ENCODE results near the gene COX7B2. TPM values are rescaled to one million over a fixed set of nuclear protein-coding genes. Genes with fewer than 3 reads are reported as not detected.

COX7B2 gene
- total RNA-seq, 1 experiment from 2014 or later, result not detected

DNA sequence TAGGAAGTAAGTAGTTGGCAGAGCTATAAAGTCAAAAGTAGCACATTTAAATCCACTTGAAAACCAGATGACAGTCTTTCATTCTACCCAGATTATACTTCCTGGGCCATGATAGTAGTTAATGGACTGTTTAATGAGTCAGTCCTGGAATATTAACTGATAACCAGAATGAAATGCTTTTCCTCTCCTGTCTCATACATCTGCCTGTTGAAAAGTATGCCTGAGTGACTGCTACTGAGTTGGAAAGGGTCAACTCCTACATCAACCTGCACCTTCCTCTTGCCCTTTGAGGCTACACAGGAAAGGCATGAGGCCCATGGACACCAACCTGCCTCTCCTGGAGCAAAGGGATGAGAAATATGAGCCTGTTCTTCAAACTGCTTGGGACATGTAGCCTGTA is 36.0 kb upstream of the COX7B2 start:
- no peaks in the 10 kb centered on the region for H3K4me1 ChIP-seq (ENCODE audit: control insufficient read depth in 1 of 2, insufficient read depth in 2 of 2, low read length in 2 of 2)
- H3K9me3 ChIP-seq (ENCODE audit: control insufficient read depth in 1 of 2, insufficient read depth in 1 of 2, low read depth in 1 of 2, low read length in 2 of 2), result no peaks in the 10 kb centered on the region
- H3K4me3 ChIP-seq (replicated peaks in 1 of 2; ENCODE audit: low read depth in 1 of 2, low read length in 2 of 2), result no peak overlapping the region
- TF ChIP-seq, protein P1, sequence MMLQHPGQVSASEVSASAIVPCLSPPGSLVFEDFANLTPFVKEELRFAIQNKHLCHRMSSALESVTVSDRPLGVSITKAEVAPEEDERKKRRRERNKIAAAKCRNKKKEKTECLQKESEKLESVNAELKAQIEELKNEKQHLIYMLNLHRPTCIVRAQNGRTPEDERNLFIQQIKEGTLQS (IDR thresholded peaks at IDR 0.05), result no peak
- TF ChIP-seq FOSL1 (IDR thresholded peaks at IDR 0.05; ENCODE audit: low read depth) (no peak), YY1 (IDR thresholded peaks at IDR 0.05; ENCODE audit: extremely low read depth, insufficient replicate concordance, low read depth, low read length) (no peak), ELF1 (IDR thresholded peaks at IDR 0.05; ENCODE audit: borderline replicate concordance, low read depth) (no peak), POLR2A (IDR thresholded peaks at IDR 0.05; ENCODE audit: borderline replicate concordance, extremely low read depth, insufficient read depth, insufficient read length) (no peak), ZFX (IDR thresholded peaks at IDR 0.05) (no peak)
- TF ChIP-seq, protein P2, sequence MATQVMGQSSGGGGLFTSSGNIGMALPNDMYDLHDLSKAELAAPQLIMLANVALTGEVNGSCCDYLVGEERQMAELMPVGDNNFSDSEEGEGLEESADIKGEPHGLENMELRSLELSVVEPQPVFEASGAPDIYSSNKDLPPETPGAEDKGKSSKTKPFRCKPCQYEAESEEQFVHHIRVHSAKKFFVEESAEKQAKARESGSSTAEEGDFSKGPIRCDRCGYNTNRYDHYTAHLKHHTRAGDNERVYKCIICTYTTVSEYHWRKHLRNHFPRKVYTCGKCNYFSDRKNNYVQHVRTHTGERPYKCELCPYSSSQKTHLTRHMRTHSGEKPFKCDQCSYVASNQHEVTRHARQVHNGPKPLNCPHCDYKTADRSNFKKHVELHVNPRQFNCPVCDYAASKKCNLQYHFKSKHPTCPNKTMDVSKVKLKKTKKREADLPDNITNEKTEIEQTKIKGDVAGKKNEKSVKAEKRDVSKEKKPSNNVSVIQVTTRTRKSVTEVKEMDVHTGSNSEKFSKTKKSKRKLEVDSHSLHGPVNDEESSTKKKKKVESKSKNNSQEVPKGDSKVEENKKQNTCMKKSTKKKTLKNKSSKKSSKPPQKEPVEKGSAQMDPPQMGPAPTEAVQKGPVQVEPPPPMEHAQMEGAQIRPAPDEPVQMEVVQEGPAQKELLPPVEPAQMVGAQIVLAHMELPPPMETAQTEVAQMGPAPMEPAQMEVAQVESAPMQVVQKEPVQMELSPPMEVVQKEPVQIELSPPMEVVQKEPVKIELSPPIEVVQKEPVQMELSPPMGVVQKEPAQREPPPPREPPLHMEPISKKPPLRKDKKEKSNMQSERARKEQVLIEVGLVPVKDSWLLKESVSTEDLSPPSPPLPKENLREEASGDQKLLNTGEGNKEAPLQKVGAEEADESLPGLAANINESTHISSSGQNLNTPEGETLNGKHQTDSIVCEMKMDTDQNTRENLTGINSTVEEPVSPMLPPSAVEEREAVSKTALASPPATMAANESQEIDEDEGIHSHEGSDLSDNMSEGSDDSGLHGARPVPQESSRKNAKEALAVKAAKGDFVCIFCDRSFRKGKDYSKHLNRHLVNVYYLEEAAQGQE (IDR thresholded peaks at IDR 0.05; ENCODE audit: low read depth), result no peak
- no peaks in the 10 kb centered on the region for H3K27me3 ChIP-seq (ENCODE audit: insufficient read depth, low read length)
- no peaks in the 10 kb centered on the region for H3K79me2 ChIP-seq (ENCODE audit: insufficient read depth, low read length)
- DNase-seq (ENCODE audit: low read depth, low spot score) (no peak), ATAC-seq (no peak)
- no peaks in the 10 kb centered on the region for H4K20me1 ChIP-seq (ENCODE audit: insufficient read depth)
- ChIA-PET CTCF (no interaction called here), RAD21 (ENCODE audit: low non-redundant PET in 1 of 2, low total read pairs in 2 of 2, uncharacterized antibody in 2 of 2, unreplicated experiment in 2 of 2) (no interaction called here), POLR2A (no interaction called here)
- intact Hi-C loops (cut with micrococcal nuclease), result no loop called here
- no peaks in the 10 kb centered on the region for H3K9me2 ChIP-seq (ENCODE audit: insufficient read depth)
- H2AFZ ChIP-seq (ENCODE audit: low read depth, low read length, poor library complexity, severe bottlenecking), result no peak overlapping the region
- no peak overlapping the region for H3K4me2 ChIP-seq (ENCODE audit: low read length)
- BruUV-seq (replicated peaks), result no TSS peak
- no peak overlapping the region for H3K27ac ChIP-seq (ENCODE audit: low read depth, low read length)
- no peak overlapping the region for H3K9ac ChIP-seq (ENCODE audit: low read length)
- no peaks in the 10 kb centered on the region for H3K36me3 ChIP-seq (ENCODE audit: control insufficient read depth in 1 of 2, insufficient read depth in 2 of 2, low read length in 2 of 2)

DNA sequence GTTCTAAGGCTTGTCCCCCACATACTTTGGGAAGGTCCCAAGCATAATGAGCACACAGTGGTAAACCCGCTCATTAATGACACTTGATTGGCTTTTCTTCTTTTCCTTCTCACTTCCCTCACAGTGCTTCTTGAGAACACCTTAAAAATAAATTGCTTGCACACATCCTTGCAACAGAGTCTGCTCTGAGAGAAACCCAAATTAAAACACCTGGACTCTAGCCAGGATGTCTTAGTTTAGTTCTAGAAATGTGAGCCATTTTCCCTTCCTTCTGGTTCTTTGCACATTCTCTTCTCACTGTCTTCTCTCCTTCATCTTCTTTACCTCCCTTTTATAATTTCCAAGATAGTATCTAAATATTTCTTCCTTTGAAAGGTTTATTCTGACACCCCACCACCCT is 35.3 kb upstream of the COX7B2 start:
- H3K9ac ChIP-seq (ENCODE audit: low read length), result no peak overlapping the region
- no peaks in the 10 kb centered on the region for H3K79me2 ChIP-seq (ENCODE audit: insufficient read depth, low read length)
- H4K20me1 ChIP-seq (ENCODE audit: insufficient read depth), result no peaks in the 10 kb centered on the region
- H3K4me2 ChIP-seq (ENCODE audit: low read length), result no peak overlapping the region
- ChIA-PET RAD21 (ENCODE audit: low non-redundant PET in 1 of 2, low total read pairs in 2 of 2, uncharacterized antibody in 2 of 2, unreplicated experiment in 2 of 2) (no interaction called here), CTCF (no interaction called here), POLR2A (no interaction called here)
- no peaks in the 10 kb centered on the region for H3K27me3 ChIP-seq (ENCODE audit: insufficient read depth, low read length)
- H3K27ac ChIP-seq (ENCODE audit: low read depth, low read length), result no peak overlapping the region
- H3K4me3 ChIP-seq (replicated peaks in 1 of 2; ENCODE audit: low read depth in 1 of 2, low read length in 2 of 2), result no peak overlapping the region
- ATAC-seq, result no peak
- no peaks in the 10 kb centered on the region for H3K9me3 ChIP-seq (ENCODE audit: control insufficient read depth in 1 of 2, insufficient read depth in 1 of 2, low read depth in 1 of 2, low read length in 2 of 2)
- intact Hi-C loops (cut with micrococcal nuclease), result no loop called here
- no peak overlapping the region for H2AFZ ChIP-seq (ENCODE audit: low read depth, low read length, poor library complexity, severe bottlenecking)
- BruUV-seq (replicated peaks), result no TSS peak
- H3K9me2 ChIP-seq (ENCODE audit: insufficient read depth), result no peaks in the 10 kb centered on the region
- TF ChIP-seq EZH2phosphoT487 (IDR thresholded peaks at IDR 0.05; ENCODE audit: borderline replicate concordance) (no peak), ZNF274 (IDR thresholded peaks at IDR 0.05; ENCODE audit: low read depth, low read length) (no peak), ZFX (IDR thresholded peaks at IDR 0.05) (no peak), SIN3A (IDR thresholded peaks at IDR 0.05; ENCODE audit: low read depth) (no peak), CBX3 (IDR thresholded peaks at IDR 0.05; ENCODE audit: low read depth) (no peak), SP1 (IDR thresholded peaks at IDR 0.05; ENCODE audit: low read depth) (no peak), ELF1 (IDR thresholded peaks at IDR 0.05; ENCODE audit: borderline replicate concordance, low read depth) (no peak), CEBPB (IDR thresholded peaks at IDR 0.05; ENCODE audit: low read depth) (no peak)
- TF ChIP-seq, protein P3, sequence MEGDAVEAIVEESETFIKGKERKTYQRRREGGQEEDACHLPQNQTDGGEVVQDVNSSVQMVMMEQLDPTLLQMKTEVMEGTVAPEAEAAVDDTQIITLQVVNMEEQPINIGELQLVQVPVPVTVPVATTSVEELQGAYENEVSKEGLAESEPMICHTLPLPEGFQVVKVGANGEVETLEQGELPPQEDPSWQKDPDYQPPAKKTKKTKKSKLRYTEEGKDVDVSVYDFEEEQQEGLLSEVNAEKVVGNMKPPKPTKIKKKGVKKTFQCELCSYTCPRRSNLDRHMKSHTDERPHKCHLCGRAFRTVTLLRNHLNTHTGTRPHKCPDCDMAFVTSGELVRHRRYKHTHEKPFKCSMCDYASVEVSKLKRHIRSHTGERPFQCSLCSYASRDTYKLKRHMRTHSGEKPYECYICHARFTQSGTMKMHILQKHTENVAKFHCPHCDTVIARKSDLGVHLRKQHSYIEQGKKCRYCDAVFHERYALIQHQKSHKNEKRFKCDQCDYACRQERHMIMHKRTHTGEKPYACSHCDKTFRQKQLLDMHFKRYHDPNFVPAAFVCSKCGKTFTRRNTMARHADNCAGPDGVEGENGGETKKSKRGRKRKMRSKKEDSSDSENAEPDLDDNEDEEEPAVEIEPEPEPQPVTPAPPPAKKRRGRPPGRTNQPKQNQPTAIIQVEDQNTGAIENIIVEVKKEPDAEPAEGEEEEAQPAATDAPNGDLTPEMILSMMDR (IDR thresholded peaks at IDR 0.05 in 2 of 3, conservative IDR thresholded peaks at IDR 0.05 in 1 of 3; ENCODE audit: borderline replicate concordance in 1 of 3, insufficient read depth in 1 of 3, low read depth in 2 of 3, low read length in 2 of 3), result no peak
- no peak for DNase-seq (ENCODE audit: low read depth, low spot score)
- H3K36me3 ChIP-seq (ENCODE audit: control insufficient read depth in 1 of 2, insufficient read depth in 2 of 2, low read length in 2 of 2), result no peaks in the 10 kb centered on the region
- H3K4me1 ChIP-seq (ENCODE audit: control insufficient read depth in 1 of 2, insufficient read depth in 2 of 2, low read length in 2 of 2), result no peaks in the 10 kb centered on the region

All from HCT116 (cell line).